CD4-positive, alpha-beta T cell (primary cell): ENCODE measurements around the gene DSTN. TPM values are rescaled to one million over a fixed set of nuclear protein-coding genes. Genes with fewer than 3 reads are reported as not detected.

Experiments
- ATAC-seq: fragments of 200-7000 bp; cut with Tn5 transposase; one replicate; pipeline ENCODE4 v1.10.0; 2022; ENCODE audit warnings: mild to moderate bottlenecking; ENCODE audit not compliant: poor library complexity
- CTCF ChIA-PET: fragments of 350-600 bp; sonication (Branson Sonifier 250); formaldehyde crosslinking; loops from one replicate; lab custom pipeline; 2021; ENCODE audit warnings: antibody characterized with exemption, inconsistent platforms; lab: Charles Lee
- POLR2A ChIA-PET: fragments of 350-600 bp; sonication (Branson Sonifier 250); formaldehyde crosslinking; loops from one replicate; lab custom pipeline; 2021; ENCODE audit warnings: antibody characterized with exemption, inconsistent platforms; lab: Charles Lee
- DNase-seq, 14 experiments: peaks; one replicate each; pipeline ENCODE4 v3.0.0-alpha.2; 2013 to 2020; ENCODE audit warnings: mixed read lengths in 2 of 14
- H3K27ac ChIP-seq, 2 donors: one replicate each; pipeline versions ENCODE4 v1.5.1 to v1.7.0; 2013; ENCODE audit warnings: low read length in 2 of 2, low read depth in 1 of 2, mild to moderate bottlenecking in 1 of 2
- H3K27me3 ChIP-seq, 2 experiments: 1 replicate in 1 of 2; 2 replicates in 1 of 2; pipeline versions ENCODE4 v1.6.1 to v1.7.0; 2013; ENCODE audit warnings: low read length in 2 of 2, control low read depth in 1 of 2, mild to moderate bottlenecking in 1 of 2, moderate library complexity in 1 of 2; ENCODE audit not compliant: insufficient read depth in 2 of 2, control insufficient read depth in 1 of 2
- H3K36me3 ChIP-seq: one replicate; pipeline ENCODE4 v1.6.1; 2013; ENCODE audit warnings: low read length, control low read depth; ENCODE audit not compliant: insufficient read depth
- H3K4me1 ChIP-seq: one replicate; pipeline ENCODE4 v1.6.1; 2013; ENCODE audit warnings: low read length, control low read depth; ENCODE audit not compliant: insufficient read depth
- H3K4me3 ChIP-seq: one replicate; pipeline ENCODE4 v1.5.1; 2013; ENCODE audit warnings: mild to moderate bottlenecking, low read length, moderate library complexity
- H3K9me3 ChIP-seq, 2 experiments: 1 replicate in 1 of 2; 2 replicates in 1 of 2; pipeline versions ENCODE4 v1.6.1 to v1.7.0; 2013; ENCODE audit warnings: low read length in 2 of 2, mild to moderate bottlenecking in 2 of 2, control low read depth in 1 of 2, moderate library complexity in 1 of 2; ENCODE audit not compliant: control insufficient read depth in 1 of 2, insufficient read depth in 1 of 2
- H3K27ac Mint-ChIP-seq: one replicate; pipeline ENCODE4 v1.8.0; 2020; ENCODE audit warnings: mixed read lengths
- H3K27me3 Mint-ChIP-seq: one replicate; pipeline ENCODE4 v1.8.0; 2021; ENCODE audit warnings: mixed read lengths
- H3K36me3 Mint-ChIP-seq: one replicate; pipeline ENCODE4 v1.8.0; 2021; ENCODE audit warnings: low read depth, mixed read lengths
- H3K4me1 Mint-ChIP-seq: one replicate; pipeline ENCODE4 v1.8.0; 2021; ENCODE audit warnings: low read depth, mixed read lengths
- H3K4me3 Mint-ChIP-seq: one replicate; pipeline ENCODE4 v1.8.0; 2020; ENCODE audit warnings: mild to moderate bottlenecking, mixed read lengths
- H3K9me3 Mint-ChIP-seq: one replicate; pipeline ENCODE4 v1.8.0; 2020; ENCODE audit warnings: mixed read lengths
- CTCF ChIP-seq: fragments of 200-600 bp; IDR thresholded peaks from one replicate; pipeline ENCODE4 v1.8.0; 2022; ENCODE audit warnings: antibody characterized with exemption, mild to moderate bottlenecking
- intact Hi-C, 2 experiments: fragments of 100-400 bp; cut with DNase I in 1 of 2; cut with micrococcal nuclease in 1 of 2; formaldehyde crosslinking; loops; one replicate each; pipeline versions ENCODE4 v1.15.1 to v1.9.0; 2023 to 2025; cut with DNase I, micrococcal nuclease
- total RNA-seq, 174 experiments: library from RNA in 2 of 174; stranded (reverse) in 2 of 174; gene quantifications; one replicate each; pipeline ENCODE4 v1.2.3 and lab custom pipeline; 2021 to 2026

DSTN gene
- total RNA-seq, 2 experiments from 2014 or later: 36.0 to 38.9 TPM

- intact Hi-C loops: loop anchor here in 1 of 2 experiments (5.0 kb wide), 1 partner anchor 71 kb away; the partner anchor contains the start of gene RRBP1
- Histone ChIP-seq H3K27ac (peak overlapping the region; percentile 68 to 83), H3K4me3 (peak overlapping the region; percentile 38), H3K4me1 (peaks cover 43% of the 10 kb centered on the region), H3K27me3 (no peaks in the 10 kb centered on the region), H3K9me3 (no peaks in the 10 kb centered on the region), H3K36me3 (peaks cover 12% of the 10 kb centered on the region)
- H3K36me3 Mint-ChIP-seq: peaks cover 31% of the 10 kb centered on the region
- peak; percentile 36 for TF ChIP-seq CTCF
- DNase-seq (peak in 2 of 14 experiments; percentile 31 to 36), ATAC-seq (peak; percentile 25)
- H3K27me3 Mint-ChIP-seq: no peaks in the 10 kb centered on the region
- no peaks in the 10 kb centered on the region for H3K9me3 Mint-ChIP-seq
- peaks cover 44% of the 10 kb centered on the region for H3K4me1 Mint-ChIP-seq
- POLR2A ChIA-PET: interaction anchor here (1.0 to 2.5 kb wide), 7 partner anchors 9 to 245 kb away, joined by 3 to 42 read pairs (median 4); partner anchors contain the start of genes DSTN and RRBP1
- peak overlapping the region; percentile 25 for H3K4me3 Mint-ChIP-seq
- H3K27ac Mint-ChIP-seq: peak overlapping the region; percentile 88
- CTCF ChIA-PET: interaction anchor here (0.6 to 2.4 kb wide), 3 partner anchors 49 to 74 kb away, joined by 4 to 8 read pairs (median 5); partner anchors contain the start of gene RRBP1
Observed at GRCh38 chr20:17611290-17611539, 41.3 kb downstream of the DSTN start.

- Histone ChIP-seq H3K27me3 (no peaks in the 10 kb centered on the region), H3K4me1 (peaks cover 44% of the 10 kb centered on the region), H3K36me3 (peaks cover 9% of the 10 kb centered on the region), H3K4me3 (peak overlapping the region; percentile 38), H3K9me3 (no peaks in the 10 kb centered on the region), H3K27ac (peak overlapping the region; percentile 68 to 83)
- DNase-seq (peak in 2 of 14 experiments; percentile 34 to 41), ATAC-seq (no peak)
- intact Hi-C loops: loop anchor here in 1 of 2 experiments (2.0 to 5.0 kb wide), 2 partner anchors 43 to 71 kb away; partner anchors contain the start of gene RRBP1
- no peaks in the 10 kb centered on the region for H3K27me3 Mint-ChIP-seq
- TF ChIP-seq CTCF: peak; percentile 35
- peak overlapping the region; percentile 25 for H3K4me3 Mint-ChIP-seq
- POLR2A ChIA-PET: interaction anchor here (1.2 to 2.5 kb wide), 2 partner anchors 41 to 42 kb away, joined by 6 to 42 read pairs; partner anchors contain the start of gene DSTN
- H3K36me3 Mint-ChIP-seq: peaks cover 26% of the 10 kb centered on the region
- no peaks in the 10 kb centered on the region for H3K9me3 Mint-ChIP-seq
- CTCF ChIA-PET: interaction anchor here (2.4 kb wide), 1 partner anchor 75 kb away, joined by 8 read pairs; no protein-coding TSS in a partner anchor
- H3K4me1 Mint-ChIP-seq: peaks cover 44% of the 10 kb centered on the region
- H3K27ac Mint-ChIP-seq: peak overlapping the region; percentile 88
Observed at GRCh38 chr20:17611540-17612286, 41.8 kb downstream of the DSTN start.

GRCh38 chr20:17612287-17612991, 42.6 kb downstream of the DSTN start:
- no peaks in the 10 kb centered on the region for H3K27me3 Mint-ChIP-seq
- ChIA-PET POLR2A (interaction anchor here (1.2 kb wide), 1 partner anchor 42 kb away, joined by 6 read pairs; the partner anchor contains the start of gene DSTN), CTCF (no interaction called here)
- no peaks in the 10 kb centered on the region for H3K9me3 ChIP-seq
- H3K36me3 Mint-ChIP-seq: peaks cover 21% of the 10 kb centered on the region
- peak overlapping the region; percentile 68 to 83 for H3K27ac ChIP-seq
- no peak overlapping the region for H3K4me3 ChIP-seq
- ATAC-seq (peak; percentile 44), DNase-seq (peak in 7 of 14 experiments; percentile 22 to 69 (median 47))
- peaks cover 5% of the 10 kb centered on the region for H3K36me3 ChIP-seq
- H3K27ac Mint-ChIP-seq: peak overlapping the region; percentile 88
- no peak for TF ChIP-seq CTCF
- peaks cover 44% of the 10 kb centered on the region for H3K4me1 Mint-ChIP-seq
- no peaks in the 10 kb centered on the region for H3K9me3 Mint-ChIP-seq
- peak overlapping the region; percentile 77 for H3K4me3 Mint-ChIP-seq
- intact Hi-C loops: loop anchor here in 1 of 2 experiments (2.0 to 5.0 kb wide), 2 partner anchors 44 to 70 kb away; partner anchors contain the start of gene RRBP1
- H3K27me3 ChIP-seq: no peaks in the 10 kb centered on the region
- H3K4me1 ChIP-seq: peaks cover 49% of the 10 kb centered on the region
